ENCODE data around the gene THTPA.
"Not testable (repeated sequence)": the region's sequence is repeated elsewhere in the genome, so short reads cannot be mapped to it uniquely, and the experiment has no call there.

THTPA gene

GRCh38 chr14:23535943-23536342, 20.1 kb upstream of the THTPA start:
- no peak for DNase-seq

- no peak for DNase-seq
Observed at GRCh38 chr14:23536494-23536893, 19.6 kb upstream of the THTPA start.

- DNase-seq = not testable (repeated sequence)
Observed at GRCh38 chr14:23536906-23537305, 19.2 kb upstream of the THTPA start.

GRCh38 chr14:23537351-23538049, 18.6 kb upstream of the THTPA start:
- no peak for DNase-seq

- DNase-seq = no peak
Observed at GRCh38 chr14:23538050-23538718, 17.9 kb upstream of the THTPA start.

- no peak for DNase-seq
Observed at GRCh38 chr14:23538785-23539184, 17.3 kb upstream of the THTPA start.

GRCh38 chr14:23539248-23540140, 16.6 kb upstream of the THTPA start:
- DNase-seq = no peak

GRCh38 chr14:23540141-23540469, 16.0 kb upstream of the THTPA start:
- DNase-seq = no peak

- DNase-seq = no peak
Observed at GRCh38 chr14:23542261-23542660, 13.8 kb upstream of the THTPA start.

GRCh38 chr14:23543403-23543802, 12.7 kb upstream of the THTPA start:
- no peak for DNase-seq

GRCh38 chr14:23544511-23545447, 11.3 kb upstream of the THTPA start:
- DNase-seq = no peak

GRCh38 chr14:23545740-23546365, 10.2 kb upstream of the THTPA start:
- DNase-seq = no peak

- no peak for DNase-seq
Observed at GRCh38 chr14:23546450-23547035, 9.5 kb upstream of the THTPA start.

GRCh38 chr14:23547924-23548323, 8.1 kb upstream of the THTPA start:
- DNase-seq = no peak

- DNase-seq = no peak
Observed at GRCh38 chr14:23548351-23549318, 7.4 kb upstream of the THTPA start.

- no peak for DNase-seq
Observed at GRCh38 chr14:23550131-23550811, 5.8 kb upstream of the THTPA start.

GRCh38 chr14:23550812-23551265, 5.2 kb upstream of the THTPA start:
- no peak for DNase-seq

- DNase-seq = peak; percentile 69
Observed at GRCh38 chr14:23551266-23552028, 4.6 kb upstream of the THTPA start, which contains the start of gene ZFHX2. Gene ZFHX2, minus strand, starts transcription at chr14:23551765. Its CDS starts 16,440 bp downstream, at chr14:23535325.

- DNase-seq = no peak
Observed at GRCh38 chr14:23555533-23555881, 564 bp upstream of the THTPA start.
